ENCODE data around the gene ALDH1A2.
A peak's percentile ranks its signal among the peaks of the same experiment; 100 is the strongest.
"Not testable (repeated sequence)": the region's sequence is repeated elsewhere in the genome, so short reads cannot be mapped to it uniquely, and the experiment has no call there.

The ALDH1A2 gene

GRCh38 chr15:58081891-58082290 lies 16.4 kb upstream of the ALDH1A2 start:
- TF ChIP-seq, protein P1, sequence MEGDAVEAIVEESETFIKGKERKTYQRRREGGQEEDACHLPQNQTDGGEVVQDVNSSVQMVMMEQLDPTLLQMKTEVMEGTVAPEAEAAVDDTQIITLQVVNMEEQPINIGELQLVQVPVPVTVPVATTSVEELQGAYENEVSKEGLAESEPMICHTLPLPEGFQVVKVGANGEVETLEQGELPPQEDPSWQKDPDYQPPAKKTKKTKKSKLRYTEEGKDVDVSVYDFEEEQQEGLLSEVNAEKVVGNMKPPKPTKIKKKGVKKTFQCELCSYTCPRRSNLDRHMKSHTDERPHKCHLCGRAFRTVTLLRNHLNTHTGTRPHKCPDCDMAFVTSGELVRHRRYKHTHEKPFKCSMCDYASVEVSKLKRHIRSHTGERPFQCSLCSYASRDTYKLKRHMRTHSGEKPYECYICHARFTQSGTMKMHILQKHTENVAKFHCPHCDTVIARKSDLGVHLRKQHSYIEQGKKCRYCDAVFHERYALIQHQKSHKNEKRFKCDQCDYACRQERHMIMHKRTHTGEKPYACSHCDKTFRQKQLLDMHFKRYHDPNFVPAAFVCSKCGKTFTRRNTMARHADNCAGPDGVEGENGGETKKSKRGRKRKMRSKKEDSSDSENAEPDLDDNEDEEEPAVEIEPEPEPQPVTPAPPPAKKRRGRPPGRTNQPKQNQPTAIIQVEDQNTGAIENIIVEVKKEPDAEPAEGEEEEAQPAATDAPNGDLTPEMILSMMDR (IDR thresholded peaks at IDR 0.05; ENCODE audit: low read length, missing control alignments) = no peak
- DNase-seq (ENCODE audit: low read depth) = no peak
- no peak overlapping the region for H3K4me3 ChIP-seq (replicated peaks; ENCODE audit: low read depth, low read length)

DNA sequence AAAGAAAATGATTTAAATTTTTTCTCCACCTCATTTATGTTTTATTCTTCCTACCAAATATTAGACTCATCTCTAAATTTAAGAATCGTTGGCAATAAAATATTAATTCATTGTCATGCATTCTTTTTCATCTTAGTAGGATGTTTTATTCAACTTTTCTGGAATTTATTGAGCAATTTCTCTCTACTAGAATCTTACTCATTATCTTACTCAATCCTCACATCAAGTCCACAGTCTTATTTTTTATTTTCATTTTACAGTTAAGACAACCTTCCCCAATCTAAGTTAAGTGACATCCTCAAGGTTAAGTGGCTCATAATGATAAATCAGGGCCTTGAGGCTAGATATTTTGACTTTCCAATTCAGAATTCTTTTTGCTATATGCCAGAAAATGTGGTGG lies 15.9 kb upstream of the ALDH1A2 start:
- DNase-seq (ENCODE audit: low read depth) = no peak
- H3K4me3 ChIP-seq (replicated peaks; ENCODE audit: low read depth, low read length) = no peak overlapping the region
- TF ChIP-seq, protein P1 (IDR thresholded peaks at IDR 0.05; ENCODE audit: low read length, missing control alignments) = no peak

DNA sequence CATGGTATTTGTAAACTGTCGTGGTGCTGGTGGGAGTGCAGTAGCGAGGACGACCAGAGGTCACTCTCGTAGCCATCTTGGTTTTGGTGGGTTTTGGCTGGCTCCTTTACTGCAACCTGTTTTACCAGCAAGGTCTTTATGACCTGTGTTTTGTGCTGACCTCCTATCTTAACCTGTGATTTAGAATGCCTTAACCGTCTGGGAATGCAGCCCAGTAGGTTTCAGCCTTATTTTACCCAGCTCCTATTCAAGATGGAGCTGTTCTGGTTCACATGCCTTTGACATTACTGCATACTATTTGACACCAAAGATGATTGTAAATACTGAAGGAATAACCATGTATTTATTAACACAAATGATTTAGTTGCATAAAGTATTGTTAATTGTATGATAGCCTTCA lies 15.4 kb upstream of the ALDH1A2 start:
- not testable (repeated sequence) for H3K4me3 ChIP-seq (replicated peaks; ENCODE audit: low read depth, low read length); DNase-seq (ENCODE audit: low read depth)

DNA sequence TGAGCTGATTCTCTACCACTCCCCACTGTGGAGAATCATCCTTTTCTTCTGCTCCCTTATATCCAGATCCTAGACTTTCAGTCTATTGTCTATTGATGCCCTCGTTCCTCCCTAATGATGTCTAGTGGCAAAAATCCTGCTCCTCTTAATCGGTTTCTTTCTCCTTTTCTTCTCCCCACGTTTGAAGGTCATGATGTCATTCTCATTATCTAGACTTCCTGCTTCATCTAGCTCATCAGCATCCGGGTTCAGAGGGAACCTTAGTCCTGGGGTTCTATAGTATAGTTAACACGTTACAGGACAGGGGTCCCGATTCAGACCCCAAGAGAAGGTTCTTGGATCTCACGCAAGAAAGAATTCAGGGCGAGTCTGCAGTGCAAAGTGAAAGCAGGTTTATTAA lies 14.9 kb upstream of the ALDH1A2 start:
- TF ChIP-seq, protein P1 (IDR thresholded peaks at IDR 0.05; ENCODE audit: low read length, missing control alignments) = no peak
- no peak overlapping the region for H3K4me3 ChIP-seq (replicated peaks; ENCODE audit: low read depth, low read length)
- DNase-seq (ENCODE audit: low read depth) = no peak

GRCh38 chr15:58078591-58078990 lies 13.1 kb upstream of the ALDH1A2 start:
- TF ChIP-seq, protein P1 (IDR thresholded peaks at IDR 0.05; ENCODE audit: low read length, missing control alignments) = no peak
- DNase-seq (ENCODE audit: low read depth) = no peak
- H3K4me3 ChIP-seq (replicated peaks; ENCODE audit: low read depth, low read length) = no peak overlapping the region

- peak; percentile 25 for DNase-seq (ENCODE audit: low read depth)
- no peak overlapping the region for H3K4me3 ChIP-seq (replicated peaks; ENCODE audit: low read depth, low read length)
- TF ChIP-seq, protein P1 (IDR thresholded peaks at IDR 0.05; ENCODE audit: low read length, missing control alignments) = peak; percentile 35
These were observed 11.9 kb upstream of the ALDH1A2 start for GRCh38 chr15:58077427-58077826.

GRCh38 chr15:58074452-58074851 lies 8.9 kb upstream of the ALDH1A2 start:
- H3K4me3 ChIP-seq (replicated peaks; ENCODE audit: low read depth, low read length) = no peak overlapping the region
- no peak for DNase-seq (ENCODE audit: low read depth)
- TF ChIP-seq, protein P1 (IDR thresholded peaks at IDR 0.05; ENCODE audit: low read length, missing control alignments) = no peak
